DMS153 treated with DMSO at 0.1 percent for 48 hours (cell line): ENCODE data around the gene CD247.

ENCODE experiments used
- DNase-seq: peaks from one replicate; lab custom pipeline; 2025; ENCODE audit not compliant: unreplicated experiment; lab: John Stamatoyannopoulos, UW

Gene CD247

GRCh38 chr1:167489571-167490340 lies 28.6 kb downstream of the CD247 start:
- no peak for DNase-seq

- DNase-seq: peak; percentile 13
Observed at GRCh38 chr1:167488786-167489185, 29.5 kb downstream of the CD247 start.

- DNase-seq: no peak
Observed at GRCh38 chr1:167487614-167488013, 30.7 kb downstream of the CD247 start.

- DNase-seq: no peak
Observed at GRCh38 chr1:167486090-167486824, 32.1 kb downstream of the CD247 start.

GRCh38 chr1:167484726-167485502 lies 33.4 kb downstream of the CD247 start:
- no peak for DNase-seq

GRCh38 chr1:167483790-167484189 lies 34.5 kb downstream of the CD247 start:
- DNase-seq: no peak

GRCh38 chr1:167482184-167482583 lies 36.1 kb downstream of the CD247 start:
- no peak for DNase-seq

GRCh38 chr1:167479331-167479979 lies 38.9 kb downstream of the CD247 start:
- DNase-seq: no peak

- DNase-seq: no peak
Observed at GRCh38 chr1:167477986-167478385, 40.3 kb downstream of the CD247 start.

GRCh38 chr1:167476061-167476460 lies 42.3 kb downstream of the CD247 start:
- DNase-seq: no peak

GRCh38 chr1:167474191-167474641 lies 44.1 kb downstream of the CD247 start:
- DNase-seq: no peak

GRCh38 chr1:167473761-167474160 lies 44.6 kb downstream of the CD247 start:
- DNase-seq: no peak

- DNase-seq: no peak
Observed at GRCh38 chr1:167472752-167473521, 45.4 kb downstream of the CD247 start.

GRCh38 chr1:167471568-167471967 lies 46.8 kb downstream of the CD247 start:
- no peak for DNase-seq

- DNase-seq: no peak
Observed at GRCh38 chr1:167469280-167469965, 48.9 kb downstream of the CD247 start.

- no peak for DNase-seq
Observed at GRCh38 chr1:167467752-167468151, 50.6 kb downstream of the CD247 start.

- DNase-seq: no peak
Observed at GRCh38 chr1:167467126-167467710, 51.1 kb downstream of the CD247 start.

- no peak for DNase-seq
Observed at GRCh38 chr1:167465743-167466142, 52.6 kb downstream of the CD247 start.

GRCh38 chr1:167465018-167465417 lies 53.3 kb downstream of the CD247 start:
- no peak for DNase-seq
